Stimulated activated CD8-positive, alpha-beta memory T cell treated with anti-CD3 and anti-CD28 coated beads, Interleukin-15, amount 100 ng/mL, for 1 hour (primary cell): ENCODE measurements around the gene EID1.

Experiments used
- DNase-seq: peaks from one replicate; pipeline ENCODE4 v3.0.0-alpha.2; 2020; ENCODE audit warnings: low read depth

EID1 gene

GRCh38 chr15:48913141-48913540, 35.2 kb downstream of the EID1 start:
- DNase-seq = no peak

- DNase-seq = no peak
These were observed 36.8 kb downstream of the EID1 start for GRCh38 chr15:48914717-48915116.

- DNase-seq = no peak
These were observed 37.9 kb downstream of the EID1 start for GRCh38 chr15:48915861-48916260.

GRCh38 chr15:48916721-48917120, 38.8 kb downstream of the EID1 start:
- no peak for DNase-seq

GRCh38 chr15:48922046-48922445, 44.1 kb downstream of the EID1 start:
- no peak for DNase-seq

GRCh38 chr15:48924528-48925393, 46.8 kb downstream of the EID1 start:
- no peak for DNase-seq

GRCh38 chr15:48925714-48926223, 47.8 kb downstream of the EID1 start:
- no peak for DNase-seq

GRCh38 chr15:48928877-48929538, 51.1 kb downstream of the EID1 start:
- DNase-seq = no peak

- DNase-seq = no peak
These were observed 51.7 kb downstream of the EID1 start for GRCh38 chr15:48929661-48930060.
